HepG2 (cell line): ENCODE data around the gene PIK3R1. TPM values are rescaled to one million over a fixed set of nuclear protein-coding genes. Genes with fewer than 3 reads are reported as not detected.

ENCODE experiments used
- ATF7 ChIP-seq, 2 experiments: fragments of 450-650 bp in 1 of 2; sonication (generic) in 1 of 2; formaldehyde crosslinking in 1 of 2; IDR thresholded peaks; 2 replicates each; pipeline versions ENCODE4 v1.4.0 to v1.6.1; 2016 to 2020; ENCODE audit warnings: antibody characterized with exemption in 1 of 2, mild to moderate bottlenecking in 1 of 2, missing genetic modification reagents in 1 of 2
- BORCS8-MEF2B ChIP-seq: sonication (generic); formaldehyde crosslinking; IDR thresholded peaks from 2 replicates; pipeline ENCODE4 v1.8.0; 2022; ENCODE audit warnings: mild to moderate bottlenecking, missing genetic modification reagents
- CSRNP1 ChIP-seq: sonication (generic); formaldehyde crosslinking; IDR thresholded peaks from 2 replicates; pipeline ENCODE4 v1.8.1; 2023; ENCODE audit warnings: mild to moderate bottlenecking, missing genetic modification reagents
- LRRFIP1 ChIP-seq: sonication (generic); formaldehyde crosslinking; conservative IDR thresholded peaks from 2 replicates; pipeline ENCODE4 v1.4.0; 2020; ENCODE audit warnings: missing genetic modification reagents
- MIER3 ChIP-seq: IDR thresholded peaks from 2 replicates; pipeline ENCODE4 v1.6.1; 2016; ENCODE audit warnings: missing compliant biosample characterization, borderline replicate concordance
- MLLT10 ChIP-seq: sonication (generic); formaldehyde crosslinking; IDR thresholded peaks from 2 replicates; pipeline ENCODE4 v1.4.0; 2020; ENCODE audit warnings: missing genetic modification reagents
- NFE2L1 ChIP-seq: sonication (generic); formaldehyde crosslinking; IDR thresholded peaks from 2 replicates; pipeline ENCODE4 v1.4.0; 2020; ENCODE audit warnings: missing genetic modification reagents, mild to moderate bottlenecking, borderline replicate concordance
- NFYB ChIP-seq: sonication (generic); formaldehyde crosslinking; IDR thresholded peaks from 2 replicates; pipeline ENCODE4 v1.4.0; 2020; ENCODE audit warnings: missing genetic modification reagents
- NR0B2 ChIP-seq: sonication (generic); formaldehyde crosslinking; IDR thresholded peaks from 2 replicates; pipeline ENCODE4 v1.4.0; 2020; ENCODE audit warnings: mild to moderate bottlenecking, missing genetic modification reagents
- SP5 ChIP-seq: IDR thresholded peaks from 2 replicates; pipeline ENCODE4 v1.6.1; 2016; ENCODE audit warnings: low read depth, borderline replicate concordance
- ZNF34 ChIP-seq: sonication (generic); formaldehyde crosslinking; IDR thresholded peaks from 2 replicates; pipeline ENCODE4 v1.4.0; 2020; ENCODE audit warnings: mild to moderate bottlenecking, missing genetic modification reagents, borderline replicate concordance
- ZNF558 ChIP-seq: sonication (generic); formaldehyde crosslinking; IDR thresholded peaks from 2 replicates; pipeline ENCODE4 v1.9.0; 2022; ENCODE audit warnings: mild to moderate bottlenecking, missing genetic modification reagents, borderline replicate concordance
- ZNF572 ChIP-seq: sonication (generic); formaldehyde crosslinking; IDR thresholded peaks from 2 replicates; pipeline ENCODE4 v1.5.1; 2020; ENCODE audit warnings: mild to moderate bottlenecking, missing genetic modification reagents
- ZSCAN30 ChIP-seq: sonication (generic); formaldehyde crosslinking; IDR thresholded peaks from 2 replicates; pipeline ENCODE4 v1.5.0; 2020; ENCODE audit warnings: mild to moderate bottlenecking, missing genetic modification reagents
- polyA plus RNA-seq, 8 experiments: library from polyadenylated mRNA; depleted of rRNA in 3 of 8; stranded (reverse) in 7 of 8; unstranded in 1 of 8; fragments of >200 nt; fragmentation: Illumina TruSeq in 4 of 8; extraction: Trizol in 4 of 8; gene quantifications; 2 replicates each; pipeline versions ENCODE4 v1.2.1 to v1.2.3, GENCODE V29; 2011 to 2016; ENCODE audit warnings: low read depth in 4 of 8, missing spikeins in 1 of 8, mixed read lengths in 1 of 8; ENCODE audit not compliant: insufficient read depth in 1 of 8
- total RNA-seq, 5 experiments: library from RNA; depleted of rRNA; stranded (reverse); fragments of >200 nt; fragmentation: Illumina TruSeq; extraction: Trizol; gene quantifications; 2 replicates each; pipeline ENCODE4 v1.2.3, GENCODE V29; 2016; ENCODE audit warnings: low read depth in 1 of 5
- TF ChIP-seq, protein P1 (sequence below): sonication (generic); formaldehyde crosslinking; IDR thresholded peaks from 2 replicates; pipeline ENCODE4 v1.4.0; 2020; ENCODE audit warnings: missing genetic modification reagents, borderline replicate concordance
- TF ChIP-seq, protein P2 (sequence below): sonication (generic); formaldehyde crosslinking; IDR thresholded peaks from 2 replicates; pipeline ENCODE4 v1.5.0; 2020; ENCODE audit warnings: mild to moderate bottlenecking, missing genetic modification reagents
- TF ChIP-seq, protein P3 (sequence below): sonication (generic); formaldehyde crosslinking; IDR thresholded peaks from 2 replicates; pipeline ENCODE4 v1.5.0; 2020; ENCODE audit warnings: missing genetic modification reagents, mild to moderate bottlenecking, borderline replicate concordance

The PIK3R1 gene
- total and polyA plus RNA-seq, 2 of the 13 experiments (the other 11 are each of a cell fraction or from before 2014, with no cell fraction given) = 8.4 to 21.3 TPM

GRCh38 chr5:68271124-68271523 is 55.6 kb downstream of the PIK3R1 start (continued):
- TF ChIP-seq LRRFIP1 (CRISPR knock-in tag) (no peak), ATF7 (IDR thresholded peaks at IDR 0.05) (no peak), ATF7 (CRISPR knock-in tag; IDR thresholded peaks at IDR 0.05) (no peak), ZNF572 (CRISPR knock-in tag) (no peak), SP5 (CRISPR knock-in tag) (no peak), ZNF558 (CRISPR knock-in tag) (no peak), ZSCAN30 (no peak), CSRNP1 (CRISPR knock-in tag) (no peak), MLLT10 (no peak), NFYB (no peak), MIER3 (CRISPR knock-in tag) (no peak), BORCS8-MEF2B (no peak), NR0B2 (CRISPR knock-in tag) (no peak), NFE2L1 (CRISPR knock-in tag) (no peak), ZNF34 (CRISPR knock-in tag) (no peak)
- TF ChIP-seq, protein P1, sequence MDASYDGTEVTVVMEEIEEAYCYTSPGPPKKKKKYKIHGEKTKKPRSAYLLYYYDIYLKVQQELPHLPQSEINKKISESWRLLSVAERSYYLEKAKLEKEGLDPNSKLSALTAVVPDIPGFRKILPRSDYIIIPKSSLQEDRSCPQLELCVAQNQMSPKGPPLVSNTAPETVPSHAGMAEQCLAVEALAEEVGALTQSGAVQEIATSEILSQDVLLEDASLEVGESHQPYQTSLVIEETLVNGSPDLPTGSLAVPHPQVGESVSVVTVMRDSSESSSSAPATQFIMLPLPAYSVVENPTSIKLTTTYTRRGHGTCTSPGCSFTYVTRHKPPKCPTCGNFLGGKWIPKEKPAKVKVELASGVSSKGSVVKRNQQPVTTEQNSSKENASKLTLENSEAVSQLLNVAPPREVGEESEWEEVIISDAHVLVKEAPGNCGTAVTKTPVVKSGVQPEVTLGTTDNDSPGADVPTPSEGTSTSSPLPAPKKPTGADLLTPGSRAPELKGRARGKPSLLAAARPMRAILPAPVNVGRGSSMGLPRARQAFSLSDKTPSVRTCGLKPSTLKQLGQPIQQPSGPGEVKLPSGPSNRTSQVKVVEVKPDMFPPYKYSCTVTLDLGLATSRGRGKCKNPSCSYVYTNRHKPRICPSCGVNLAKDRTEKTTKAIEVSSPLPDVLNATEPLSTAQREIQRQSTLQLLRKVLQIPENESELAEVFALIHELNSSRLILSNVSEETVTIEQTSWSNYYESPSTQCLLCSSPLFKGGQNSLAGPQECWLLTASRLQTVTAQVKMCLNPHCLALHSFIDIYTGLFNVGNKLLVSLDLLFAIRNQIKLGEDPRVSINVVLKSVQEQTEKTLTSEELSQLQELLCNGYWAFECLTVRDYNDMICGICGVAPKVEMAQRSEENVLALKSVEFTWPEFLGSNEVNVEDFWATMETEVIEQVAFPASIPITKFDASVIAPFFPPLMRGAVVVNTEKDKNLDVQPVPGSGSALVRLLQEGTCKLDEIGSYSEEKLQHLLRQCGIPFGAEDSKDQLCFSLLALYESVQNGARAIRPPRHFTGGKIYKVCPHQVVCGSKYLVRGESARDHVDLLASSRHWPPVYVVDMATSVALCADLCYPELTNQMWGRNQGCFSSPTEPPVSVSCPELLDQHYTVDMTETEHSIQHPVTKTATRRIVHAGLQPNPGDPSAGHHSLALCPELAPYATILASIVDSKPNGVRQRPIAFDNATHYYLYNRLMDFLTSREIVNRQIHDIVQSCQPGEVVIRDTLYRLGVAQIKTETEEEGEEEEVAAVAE (CRISPR knock-in tag) = peak; percentile 59; the same call in 1 of the 2 replicates
- TF ChIP-seq, protein P2, sequence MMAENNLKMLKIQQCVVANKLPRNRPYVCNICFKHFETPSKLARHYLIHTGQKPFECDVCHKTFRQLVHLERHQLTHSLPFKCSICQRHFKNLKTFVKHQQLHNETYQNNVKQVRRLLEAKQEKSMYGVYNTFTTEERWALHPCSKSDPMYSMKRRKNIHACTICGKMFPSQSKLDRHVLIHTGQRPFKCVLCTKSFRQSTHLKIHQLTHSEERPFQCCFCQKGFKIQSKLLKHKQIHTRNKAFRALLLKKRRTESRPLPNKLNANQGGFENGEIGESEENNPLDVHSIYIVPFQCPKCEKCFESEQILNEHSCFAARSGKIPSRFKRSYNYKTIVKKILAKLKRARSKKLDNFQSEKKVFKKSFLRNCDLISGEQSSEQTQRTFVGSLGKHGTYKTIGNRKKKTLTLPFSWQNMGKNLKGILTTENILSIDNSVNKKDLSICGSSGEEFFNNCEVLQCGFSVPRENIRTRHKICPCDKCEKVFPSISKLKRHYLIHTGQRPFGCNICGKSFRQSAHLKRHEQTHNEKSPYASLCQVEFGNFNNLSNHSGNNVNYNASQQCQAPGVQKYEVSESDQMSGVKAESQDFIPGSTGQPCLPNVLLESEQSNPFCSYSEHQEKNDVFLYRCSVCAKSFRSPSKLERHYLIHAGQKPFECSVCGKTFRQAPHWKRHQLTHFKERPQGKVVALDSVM (CRISPR knock-in tag) = no peak
- TF ChIP-seq, protein P3, sequence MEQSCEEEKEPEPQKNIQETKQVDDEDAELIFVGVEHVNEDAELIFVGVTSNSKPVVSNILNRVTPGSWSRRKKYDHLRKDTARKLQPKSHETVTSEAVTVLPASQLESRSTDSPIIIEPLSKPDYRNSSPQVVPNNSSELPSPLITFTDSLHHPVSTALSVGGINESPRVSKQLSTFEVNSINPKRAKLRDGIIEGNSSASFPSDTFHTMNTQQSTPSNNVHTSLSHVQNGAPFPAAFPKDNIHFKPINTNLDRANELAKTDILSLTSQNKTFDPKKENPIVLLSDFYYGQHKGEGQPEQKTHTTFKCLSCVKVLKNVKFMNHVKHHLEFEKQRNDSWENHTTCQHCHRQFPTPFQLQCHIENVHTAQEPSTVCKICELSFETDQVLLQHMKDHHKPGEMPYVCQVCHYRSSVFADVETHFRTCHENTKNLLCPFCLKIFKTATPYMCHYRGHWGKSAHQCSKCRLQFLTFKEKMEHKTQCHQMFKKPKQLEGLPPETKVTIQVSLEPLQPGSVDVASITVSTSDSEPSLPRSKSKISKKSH (CRISPR knock-in tag) = no peak
